ENCODE results near the gene MTOR.

DNA sequence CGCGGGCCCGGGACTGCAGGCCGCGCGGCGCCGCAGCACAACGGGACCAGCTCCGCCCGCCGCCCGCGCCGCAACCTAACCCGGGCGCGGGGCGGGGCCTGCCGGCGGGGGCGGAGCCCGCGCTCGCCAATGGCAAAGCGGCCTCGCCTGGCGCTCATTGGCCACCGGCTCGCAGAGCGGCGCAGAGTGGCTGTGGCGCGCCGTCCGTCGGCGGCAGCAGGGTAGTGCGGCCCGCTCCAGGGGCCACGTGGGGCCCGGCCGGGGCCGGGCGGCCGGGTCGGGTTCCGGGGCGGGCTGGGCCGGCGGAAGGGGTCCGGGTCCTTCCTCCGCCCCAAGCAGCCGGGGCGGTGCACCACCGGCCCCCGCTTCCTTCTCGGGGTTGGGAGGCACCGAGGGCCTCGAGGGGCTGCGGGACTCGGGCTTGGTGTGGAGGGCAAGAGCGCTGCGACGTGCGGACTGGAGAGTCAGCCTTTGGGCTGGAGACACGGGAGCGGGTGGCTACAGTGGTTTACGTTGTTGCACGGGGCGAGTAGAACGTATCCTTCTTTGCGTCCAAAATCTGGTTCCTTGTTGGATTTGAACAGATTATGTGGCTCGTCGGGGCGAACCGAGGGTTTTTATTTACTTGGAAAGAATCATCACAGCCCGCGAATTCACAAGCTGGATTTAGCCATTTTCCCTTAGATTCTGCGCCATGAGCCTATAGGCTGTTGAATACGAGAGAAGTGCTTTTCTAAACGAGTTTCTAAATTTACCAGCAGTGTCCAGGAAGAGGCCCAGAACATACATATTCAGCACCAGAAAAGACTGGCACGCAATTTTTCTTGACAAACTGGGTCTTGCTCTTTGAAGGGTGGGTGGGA, 202.2 kb downstream of the MTOR start, which contains the start of gene SRM:
- TF ChIP-seq, protein P1, sequence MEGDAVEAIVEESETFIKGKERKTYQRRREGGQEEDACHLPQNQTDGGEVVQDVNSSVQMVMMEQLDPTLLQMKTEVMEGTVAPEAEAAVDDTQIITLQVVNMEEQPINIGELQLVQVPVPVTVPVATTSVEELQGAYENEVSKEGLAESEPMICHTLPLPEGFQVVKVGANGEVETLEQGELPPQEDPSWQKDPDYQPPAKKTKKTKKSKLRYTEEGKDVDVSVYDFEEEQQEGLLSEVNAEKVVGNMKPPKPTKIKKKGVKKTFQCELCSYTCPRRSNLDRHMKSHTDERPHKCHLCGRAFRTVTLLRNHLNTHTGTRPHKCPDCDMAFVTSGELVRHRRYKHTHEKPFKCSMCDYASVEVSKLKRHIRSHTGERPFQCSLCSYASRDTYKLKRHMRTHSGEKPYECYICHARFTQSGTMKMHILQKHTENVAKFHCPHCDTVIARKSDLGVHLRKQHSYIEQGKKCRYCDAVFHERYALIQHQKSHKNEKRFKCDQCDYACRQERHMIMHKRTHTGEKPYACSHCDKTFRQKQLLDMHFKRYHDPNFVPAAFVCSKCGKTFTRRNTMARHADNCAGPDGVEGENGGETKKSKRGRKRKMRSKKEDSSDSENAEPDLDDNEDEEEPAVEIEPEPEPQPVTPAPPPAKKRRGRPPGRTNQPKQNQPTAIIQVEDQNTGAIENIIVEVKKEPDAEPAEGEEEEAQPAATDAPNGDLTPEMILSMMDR (IDR thresholded peaks at IDR 0.05): peak; percentile 67 to 94 (median 91)
- peak; percentile 30 to 85 for TF ChIP-seq POLR2A (IDR thresholded peaks at IDR 0.05)
